GM21723 (cell line): Measurements from ENCODE around the gene SPTB.

Source experiments
- ATAC-seq: cut with Tn5 transposase; IDR thresholded peaks from one replicate; pipeline ENCODE4 v1.9.1; 2021; ENCODE audit warnings: mild to moderate bottlenecking, moderate library complexity; ENCODE audit not compliant: unreplicated experiment

Gene SPTB

GRCh38 chr14:64889352-64889751 is 9.6 kb upstream of the SPTB start:
- no peak for ATAC-seq

DNA sequence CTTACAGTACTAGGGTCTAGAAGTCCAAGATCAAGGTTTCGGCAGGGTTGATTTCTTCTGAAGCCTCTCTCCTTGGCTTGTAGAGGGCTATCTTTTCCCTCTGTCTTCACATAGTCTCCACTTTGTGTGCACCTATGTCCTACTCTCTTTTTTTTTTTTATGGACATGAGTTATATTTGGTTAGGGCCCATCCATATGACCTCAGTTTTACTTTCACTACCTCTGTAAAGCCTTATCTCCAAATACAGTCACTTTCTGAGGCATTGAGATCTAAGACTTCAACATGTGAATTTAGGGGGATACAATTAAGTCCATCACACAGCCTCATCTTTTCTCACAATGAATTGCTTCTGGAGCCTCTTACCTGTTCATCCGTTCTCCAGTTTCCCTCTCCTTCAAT is 5.9 kb upstream of the SPTB start:
- ATAC-seq = no peak

DNA sequence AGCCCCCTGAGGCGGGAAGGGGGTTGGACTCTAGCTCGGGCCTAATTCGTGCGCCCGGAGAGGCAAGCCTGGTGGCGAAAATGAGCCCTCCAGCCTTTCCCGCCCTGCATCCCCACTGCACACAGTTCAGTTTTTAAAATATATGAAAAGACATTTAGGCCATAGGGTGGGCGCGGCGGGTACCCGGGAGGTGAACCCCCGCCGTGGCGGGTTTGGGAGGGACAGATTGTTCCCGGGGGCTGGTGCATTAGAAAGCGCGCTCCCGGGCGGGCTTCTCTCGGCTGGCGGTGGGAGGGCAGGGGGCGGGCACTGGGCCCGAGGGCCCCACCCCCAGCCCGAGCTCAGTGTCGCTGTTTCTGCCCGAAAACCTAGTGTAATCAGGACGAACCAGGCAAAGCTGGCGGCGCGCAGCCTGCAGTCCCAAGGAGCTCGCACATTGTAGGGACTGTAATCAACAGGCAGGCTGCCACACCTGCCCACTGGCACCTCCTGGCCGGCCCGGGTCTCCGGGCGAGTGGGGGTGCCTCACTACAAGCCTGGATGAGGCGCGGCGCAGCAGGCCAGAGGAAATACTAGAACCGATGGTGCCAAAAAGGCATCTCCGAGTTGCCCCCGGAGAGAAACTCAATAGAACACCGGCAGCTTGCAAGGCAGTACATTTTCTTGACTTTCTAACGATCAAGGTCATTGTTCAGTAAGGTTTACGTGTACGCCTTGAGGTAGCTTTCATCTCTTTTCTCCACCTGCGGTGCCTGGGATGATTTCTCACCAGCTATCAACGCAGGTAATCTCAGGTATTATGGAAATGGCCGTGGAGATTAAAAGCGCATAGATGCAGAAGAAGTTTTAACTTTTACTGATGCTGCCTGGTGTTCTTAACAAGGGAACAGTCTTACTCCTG is 764 bp upstream of the SPTB start:
- no peak for ATAC-seq

DNA sequence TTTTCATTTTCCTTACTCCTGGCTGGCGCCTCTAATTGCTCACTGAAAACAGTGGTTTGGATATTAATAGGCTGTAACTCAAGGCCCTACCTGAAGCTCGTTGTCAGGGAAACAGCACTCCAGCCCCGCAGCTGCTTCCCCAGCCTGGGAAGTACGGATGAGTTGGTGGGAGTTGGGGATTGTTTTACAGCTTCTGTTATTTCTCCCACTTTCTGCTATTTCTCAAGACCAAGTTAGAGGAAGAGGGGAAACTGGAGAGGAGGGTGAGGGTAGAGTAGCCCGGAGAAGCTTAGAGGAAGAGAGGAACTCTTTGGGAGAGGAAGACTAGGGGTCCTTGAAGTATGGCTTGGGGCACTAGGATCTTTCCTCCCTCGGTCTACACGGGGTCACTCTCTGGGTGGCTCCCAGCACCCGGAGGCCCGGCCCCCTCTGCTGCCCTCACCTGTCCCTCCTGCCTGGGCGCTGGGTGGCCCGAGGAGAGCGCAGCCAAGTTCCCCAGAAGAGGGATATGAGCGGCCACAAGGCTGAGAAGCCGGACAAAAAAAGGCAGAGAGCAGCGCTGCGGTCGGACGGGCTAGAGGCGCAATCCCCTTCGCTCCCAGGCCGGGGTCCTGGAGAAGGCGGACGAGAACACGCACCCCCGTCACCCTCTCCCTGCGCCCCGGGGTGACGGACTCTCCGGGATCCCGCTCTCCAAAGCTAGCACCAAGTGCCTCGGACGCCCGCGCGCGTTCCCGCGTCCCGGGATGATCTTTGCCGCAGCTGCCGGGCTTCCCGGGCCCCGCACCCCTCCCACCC is 671 bp downstream of the SPTB start:
- ATAC-seq = no peak

DNA sequence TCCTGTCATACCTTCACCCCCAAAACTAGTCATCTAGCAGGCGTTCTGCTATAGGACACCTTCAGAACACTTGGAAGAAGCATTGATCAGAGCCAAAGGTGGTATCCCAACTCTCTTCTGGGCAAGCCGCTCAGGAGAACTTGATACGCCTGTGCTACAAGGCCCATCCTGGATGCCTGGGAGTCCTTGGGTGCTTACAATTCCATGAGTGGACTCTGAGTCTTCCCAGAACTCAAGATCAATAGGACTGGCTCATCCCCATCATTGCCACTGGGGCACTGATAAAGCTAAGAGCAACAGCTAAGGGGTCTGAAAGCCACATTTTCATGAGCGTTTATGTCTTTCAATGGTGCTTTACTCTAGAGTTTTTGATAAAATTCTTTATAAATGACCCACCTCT is 1.9 kb downstream of the SPTB start:
- ATAC-seq = no peak

DNA sequence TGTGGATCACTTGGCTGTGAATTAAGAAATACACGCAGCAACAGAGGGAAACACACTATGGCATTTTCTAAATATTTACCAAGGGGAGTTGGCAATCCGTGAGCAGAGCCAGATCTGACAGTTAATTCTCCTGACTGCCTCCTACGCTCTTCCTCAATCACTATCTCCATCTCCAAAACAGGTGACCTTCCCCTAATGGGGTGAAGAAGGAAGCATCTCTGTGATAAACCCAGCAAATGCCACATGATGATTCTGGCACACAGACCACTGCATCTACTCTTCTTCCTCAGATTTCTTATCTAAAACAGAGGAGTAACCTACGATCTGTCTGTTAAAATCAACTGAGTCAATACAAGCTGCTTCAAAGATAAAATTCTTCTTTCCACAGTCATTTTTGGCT is 4.4 kb downstream of the SPTB start:
- no peak for ATAC-seq

- ATAC-seq = no peak
Observed at GRCh38 chr14:64873506-64874219, 6.0 kb downstream of the SPTB start.

- no peak for ATAC-seq
Observed at GRCh38 chr14:64871344-64871743, 8.4 kb downstream of the SPTB start.

DNA sequence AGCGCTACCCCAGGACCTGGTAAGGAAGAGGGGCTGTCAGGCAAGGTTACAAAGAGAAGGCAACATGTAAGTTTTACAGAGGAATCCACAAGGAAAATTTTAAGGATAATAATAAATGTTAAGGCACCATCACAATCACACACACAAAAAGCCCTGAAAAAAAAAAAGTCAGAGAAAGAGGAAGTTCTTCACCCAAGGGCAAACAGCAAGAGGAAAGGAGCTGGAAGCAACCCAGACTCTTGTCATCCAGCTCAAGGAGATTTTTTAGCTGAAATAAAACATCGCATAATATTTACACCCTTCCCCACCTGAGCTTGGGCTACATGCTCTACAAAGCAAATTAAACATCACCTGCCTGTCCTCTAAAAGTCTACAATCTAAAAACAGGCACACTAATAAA is 9.5 kb downstream of the SPTB start:
- ATAC-seq = no peak

- no peak for ATAC-seq
Observed at GRCh38 chr14:64868841-64869240, 10.9 kb downstream of the SPTB start.

- ATAC-seq = no peak
Observed at GRCh38 chr14:64868379-64868778, 11.3 kb downstream of the SPTB start.

DNA sequence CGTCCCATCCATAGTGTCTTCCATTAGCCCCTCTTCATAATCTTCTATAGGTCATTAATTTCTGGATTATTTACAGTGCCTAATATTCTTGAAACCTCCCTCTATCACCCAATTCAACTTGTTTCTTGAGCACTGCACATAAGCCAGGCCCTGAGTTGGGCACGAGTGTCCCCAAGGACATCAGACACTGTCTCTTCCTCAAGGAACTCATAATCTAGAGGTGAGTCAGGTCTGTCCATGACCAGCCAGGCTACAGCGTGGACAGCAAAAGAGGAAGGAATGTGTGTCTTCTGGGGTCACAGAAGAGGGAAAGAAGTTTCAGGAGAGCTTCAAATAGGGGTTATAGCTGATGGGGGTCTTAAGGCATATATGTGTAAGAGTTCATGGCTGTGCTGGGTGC is 12.5 kb downstream of the SPTB start:
- no peak for ATAC-seq

DNA sequence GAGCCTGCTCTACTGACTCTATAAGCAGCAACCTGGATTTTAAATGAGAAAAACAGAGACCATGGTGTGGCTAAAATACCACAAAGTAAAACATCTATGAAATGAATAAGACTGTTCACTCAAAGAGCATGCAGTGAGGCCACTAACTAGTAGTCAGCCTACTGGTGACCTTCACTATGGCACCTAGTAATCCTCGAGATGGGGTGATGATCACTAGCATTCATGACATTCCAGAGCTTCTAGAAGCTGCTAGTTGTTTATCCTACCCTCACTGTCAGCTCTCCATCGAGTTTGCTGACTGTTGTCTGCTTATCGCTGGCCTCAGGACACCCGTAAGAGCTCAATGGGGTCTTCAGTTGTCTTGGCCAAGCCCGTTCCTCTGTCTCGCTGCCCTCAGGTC is 13.7 kb downstream of the SPTB start:
- ATAC-seq = no peak

DNA sequence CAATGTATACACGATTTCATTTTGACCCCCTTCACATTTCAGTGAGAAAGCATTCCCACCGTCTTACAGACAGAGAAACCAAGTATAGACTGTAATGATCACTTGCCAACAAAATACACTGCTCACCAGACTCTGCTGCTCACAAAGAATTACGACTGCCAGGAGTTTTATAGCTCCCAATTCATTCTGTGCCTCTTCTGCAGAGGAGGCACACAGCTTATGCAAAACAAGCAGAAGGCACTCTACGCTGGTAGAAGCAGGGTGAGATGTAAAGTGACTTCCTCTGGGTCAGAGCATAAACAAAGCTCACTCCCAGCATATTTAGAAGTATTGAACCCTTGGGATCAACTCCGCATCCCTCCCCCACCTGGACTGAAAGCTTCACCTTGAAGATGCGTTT is 14.6 kb downstream of the SPTB start:
- no peak for ATAC-seq

GRCh38 chr14:64864258-64864657 is 15.4 kb downstream of the SPTB start:
- no peak for ATAC-seq

GRCh38 chr14:64861916-64862315 is 17.8 kb downstream of the SPTB start:
- no peak for ATAC-seq

- no peak for ATAC-seq
Observed at GRCh38 chr14:64860039-64860438, 19.7 kb downstream of the SPTB start.

DNA sequence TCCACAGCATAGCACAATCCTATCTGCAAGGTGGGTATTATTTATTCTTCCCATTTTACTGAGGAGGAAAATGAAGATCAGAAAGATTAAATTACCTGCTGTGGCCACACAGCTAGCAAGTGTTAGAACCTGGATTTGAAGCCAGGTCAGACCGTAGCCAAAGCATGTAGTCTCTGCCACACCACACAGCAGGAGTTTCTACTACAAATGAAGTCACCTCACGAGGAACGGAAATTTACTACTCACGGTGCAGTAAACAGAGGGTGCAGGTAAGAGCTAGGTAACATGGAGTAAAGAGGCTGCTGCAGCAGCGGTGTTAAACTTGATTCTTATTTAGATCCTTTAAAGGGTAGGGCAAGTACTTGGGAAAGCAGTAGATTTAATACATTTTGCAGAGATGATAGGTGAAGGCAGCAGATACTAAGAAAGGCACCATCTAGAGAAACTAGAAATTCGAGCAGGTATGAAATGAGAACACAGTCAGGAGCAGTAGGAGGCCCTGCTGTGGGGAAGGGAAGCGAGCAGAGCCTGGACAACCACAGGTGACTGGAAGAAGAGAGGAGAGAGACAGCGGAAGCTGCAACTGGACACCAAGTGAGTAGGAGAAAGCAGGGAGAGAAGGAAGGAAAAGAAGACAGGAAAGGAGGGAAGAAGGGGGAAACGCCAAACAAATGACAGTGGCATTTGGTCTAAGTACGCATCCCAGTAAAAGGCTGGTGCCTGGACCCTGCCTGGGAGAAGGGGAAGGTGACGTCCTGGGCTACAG is 21.5 kb downstream of the SPTB start:
- ATAC-seq = no peak

- no peak for ATAC-seq
Observed at GRCh38 chr14:64856529-64857445, 22.9 kb downstream of the SPTB start.
